Neuronal stem cell (in vitro differentiated cells): ENCODE data around the gene MN1.

Source experiments
- DNase-seq: peaks from one replicate; pipeline ENCODE4 v3.0.0-alpha.2; 2013; ENCODE audit warnings: low spot score
- H2AFZ ChIP-seq: one replicate; pipeline ENCODE4 v1.6.1; 2013; ENCODE audit warnings: mild to moderate bottlenecking, low read length, inconsistent platforms
- H2AK5ac ChIP-seq: 2 replicates; pipeline ENCODE4 v1.6.1; 2013; ENCODE audit warnings: low read depth, mild to moderate bottlenecking, inconsistent platforms, low read length, moderate library complexity, mixed read lengths
- H2BK120ac ChIP-seq: 2 replicates; pipeline ENCODE4 v1.6.1; 2013; ENCODE audit warnings: low read depth, mild to moderate bottlenecking, inconsistent platforms, low read length, moderate library complexity, mixed read lengths
- H2BK12ac ChIP-seq: one replicate; pipeline ENCODE4 v1.6.1; 2013; ENCODE audit warnings: low read length, inconsistent platforms
- H2BK15ac ChIP-seq: 2 replicates; pipeline ENCODE4 v1.6.1; 2013; ENCODE audit warnings: mild to moderate bottlenecking, low read length, inconsistent platforms, mixed read lengths
- H2BK5ac ChIP-seq: one replicate; pipeline ENCODE4 v1.6.1; 2013; ENCODE audit warnings: inconsistent platforms, mild to moderate bottlenecking, low read length, moderate library complexity
- H3K14ac ChIP-seq: one replicate; pipeline ENCODE4 v1.6.1; 2013; ENCODE audit warnings: low read length, inconsistent platforms
- H3K18ac ChIP-seq: 2 replicates; pipeline ENCODE4 v1.6.1; 2013; ENCODE audit warnings: low read length, inconsistent platforms
- H3K23ac ChIP-seq: 2 replicates; pipeline ENCODE4 v1.6.1; 2013; ENCODE audit warnings: low read depth, mild to moderate bottlenecking, mixed read lengths, low read length, inconsistent platforms; ENCODE audit not compliant: poor library complexity
- H3K27ac ChIP-seq: replicated peaks from 3 replicates; pipeline ENCODE4 v1.5.1; 2013; ENCODE audit warnings: low read length, inconsistent platforms
- H3K27me3 ChIP-seq, 3 experiments: 2 replicates each; pipeline ENCODE4 v1.6.1; 2013; ENCODE audit warnings: low read length in 3 of 3, mild to moderate bottlenecking in 2 of 3, inconsistent platforms in 1 of 3, low read depth in 1 of 3, mixed read lengths in 1 of 3, moderate library complexity in 1 of 3; ENCODE audit not compliant: control insufficient read depth in 3 of 3, insufficient read depth in 3 of 3
- H3K36me3 ChIP-seq, 2 donors: replicated peaks in 1 of 2; 2 replicates each; pipeline ENCODE4 v1.6.1; 2013; ENCODE audit warnings: low read length in 2 of 2; ENCODE audit not compliant: control insufficient read depth in 2 of 2, insufficient read depth in 2 of 2
- H3K4ac ChIP-seq: 2 replicates; pipeline ENCODE4 v1.6.1; 2013; ENCODE audit warnings: inconsistent platforms, mild to moderate bottlenecking, low read length, moderate library complexity
- H3K4me1 ChIP-seq, 2 donors: 1 replicate in 1 of 2; 2 replicates in 1 of 2; pipeline ENCODE4 v1.6.1; 2013; ENCODE audit warnings: low read length in 2 of 2, low read depth in 1 of 2; ENCODE audit not compliant: control insufficient read depth in 2 of 2, insufficient read depth in 1 of 2
- H3K4me2 ChIP-seq: one replicate; pipeline ENCODE4 v1.6.1; 2013; ENCODE audit warnings: mild to moderate bottlenecking, low read length, inconsistent platforms; ENCODE audit not compliant: insufficient read depth, poor library complexity, severe bottlenecking
- H3K4me3 ChIP-seq, 2 donors: 2 replicates each; pipeline ENCODE4 v1.5.1; 2013; ENCODE audit warnings: low read length in 2 of 2, mild to moderate bottlenecking in 2 of 2, inconsistent platforms in 1 of 2, moderate library complexity in 1 of 2
- H3K79me1 ChIP-seq: one replicate; pipeline ENCODE4 v1.6.1; 2013; ENCODE audit warnings: low read depth, mild to moderate bottlenecking, inconsistent platforms, low read length, moderate library complexity
- H3K9ac ChIP-seq: one replicate; pipeline ENCODE4 v1.6.1; 2013; ENCODE audit warnings: mild to moderate bottlenecking, low read depth, low read length, inconsistent platforms; ENCODE audit not compliant: poor library complexity
- H3K9me3 ChIP-seq, 2 donors: replicated peaks in 1 of 2; 2 replicates each; pipeline versions ENCODE3 to v1.6.1; 2013; ENCODE audit warnings: low read length in 2 of 2, mild to moderate bottlenecking in 2 of 2, inconsistent platforms in 1 of 2, low read depth in 1 of 2, mixed read lengths in 1 of 2, moderate library complexity in 1 of 2; ENCODE audit not compliant: control insufficient read depth in 2 of 2, insufficient read depth in 1 of 2
- H4K8ac ChIP-seq: one replicate; pipeline ENCODE4 v1.6.1; 2013; ENCODE audit warnings: low read depth, mild to moderate bottlenecking, inconsistent platforms, low read length, moderate library complexity
- H4K91ac ChIP-seq: one replicate; pipeline ENCODE4 v1.6.1; 2013; ENCODE audit warnings: low read length, low read depth, mild to moderate bottlenecking, inconsistent platforms; ENCODE audit not compliant: poor library complexity
- WGBS, 2 donors: extraction: QIAGEN DNeasy Blood & Tissue Kit; methylation state at CpG; one replicate each; pipeline ENCODE4 v1.1.7; 2013; ENCODE audit warnings: missing lambda C conversion rate in 2 of 2, mixed read lengths in 1 of 2; ENCODE audit not compliant: insufficient read length in 2 of 2, insufficient replicate concordance in 1 of 2; ENCODE audit errors: extremely low coverage in 2 of 2; 5-methylcytosine and 5-hydroxymethylcytosine counted together

MN1 gene

DNA sequence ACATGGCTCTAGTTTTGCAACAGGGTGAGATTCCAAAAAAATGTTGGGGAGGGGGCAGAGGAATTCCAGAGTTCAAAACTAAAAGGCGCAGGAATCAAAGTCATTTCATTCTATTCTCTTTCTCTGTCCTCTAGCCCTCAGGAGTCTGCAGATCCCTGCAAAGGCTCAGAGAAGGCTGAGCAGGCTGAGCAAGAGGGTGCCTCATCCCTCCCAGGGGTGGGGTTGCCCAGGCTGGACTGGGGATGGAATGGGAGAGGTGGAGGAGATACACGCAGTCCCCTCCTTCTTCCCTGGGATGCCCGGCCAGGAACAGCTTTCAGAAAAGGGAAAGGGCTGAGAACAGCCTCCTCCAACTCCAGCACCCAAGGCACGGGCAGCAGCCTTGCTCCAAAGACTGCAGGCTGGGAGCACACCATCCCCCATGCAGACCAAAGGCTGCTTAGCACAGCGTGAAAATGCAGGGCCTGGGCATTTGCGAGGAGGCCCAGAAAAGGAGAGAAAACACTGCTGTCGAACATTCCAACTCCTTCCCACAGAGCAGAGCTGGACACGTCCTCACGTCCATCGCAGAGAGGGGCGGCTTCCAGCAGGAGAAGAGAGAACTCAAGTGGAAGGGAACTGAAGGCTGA lies 51.8 kb downstream of the MN1 start:
- Histone ChIP-seq H3K4me2 (peak overlapping the region; percentile 29), H3K4ac (no peak overlapping the region), H2BK15ac (no peak overlapping the region), H3K36me3 (peaks cover 3 to 83% of the 10 kb centered on the region in 2 donors), H3K79me1 (peaks cover 7% of the 10 kb centered on the region), H3K4me1 (peaks cover 16 to 30% of the 10 kb centered on the region in 2 donors), H3K18ac (peak overlapping the region; percentile 78), H3K4me3 (no peak overlapping the region), H2BK120ac (no peak overlapping the region), H3K9ac (no peak overlapping the region), H4K8ac (no peak overlapping the region), H3K14ac (no peak overlapping the region), H2BK12ac (no peak overlapping the region), H2BK5ac (no peak overlapping the region), H3K23ac (no peak overlapping the region), H3K9me3 (no peaks in the 10 kb centered on the region), H2AFZ (no peak overlapping the region), H2AK5ac (no peak overlapping the region), H3K27ac (peak overlapping the region; percentile 53), H4K91ac (no peak overlapping the region), H3K27me3 (no peaks in the 10 kb centered on the region)
- no CpG with 5 or more reads among the region's 11 CpGs for WGBS, 2 donors
- DNase-seq = no peak

DNA sequence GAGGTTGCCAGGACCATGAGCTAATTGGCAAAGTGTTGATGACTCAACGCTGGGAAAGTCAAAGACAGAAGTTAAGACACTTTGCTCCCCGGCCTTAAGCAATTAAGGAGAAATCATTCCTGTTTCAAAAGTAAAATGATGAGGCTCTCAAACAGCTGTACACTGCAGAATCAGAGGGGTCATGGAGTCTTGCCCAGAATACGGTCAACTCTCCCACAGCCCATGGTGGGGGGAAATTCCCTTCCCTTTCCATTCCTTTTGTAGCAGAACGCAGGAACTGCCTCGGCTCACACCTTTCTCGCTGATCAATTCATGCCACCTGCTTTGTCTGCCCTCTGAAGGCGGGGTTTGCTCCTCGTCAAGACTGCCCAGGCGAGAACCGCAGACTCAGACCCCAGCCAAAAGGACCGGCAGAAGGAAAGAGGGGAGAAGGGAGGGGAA lies 52.8 kb downstream of the MN1 start:
- no peak overlapping the region for H3K4me2 ChIP-seq
- peak overlapping the region; percentile 53 for H3K27ac ChIP-seq
- H3K79me1 ChIP-seq = peaks cover 7% of the 10 kb centered on the region
- H3K36me3 ChIP-seq = peaks cover 3 to 73% of the 10 kb centered on the region in 2 donors
- no peak overlapping the region for H2BK15ac ChIP-seq
- no peaks in the 10 kb centered on the region for H3K27me3 ChIP-seq
- H2AFZ ChIP-seq = no peak overlapping the region
- no peak overlapping the region for H2BK5ac ChIP-seq
- no peak overlapping the region for H3K18ac ChIP-seq
- H2BK120ac ChIP-seq = no peak overlapping the region
- no peaks in the 10 kb centered on the region for H3K9me3 ChIP-seq
- no peak overlapping the region for H3K23ac ChIP-seq
- H4K91ac ChIP-seq = no peak overlapping the region
- H4K8ac ChIP-seq = no peak overlapping the region
- H3K14ac ChIP-seq = no peak overlapping the region
- no CpG with 5 or more reads among the region's 11 CpGs for WGBS, 2 donors
- DNase-seq = peak; percentile 31
- no peak overlapping the region for H3K4ac ChIP-seq
- no peak overlapping the region for H2AK5ac ChIP-seq
- H2BK12ac ChIP-seq = no peak overlapping the region
- no peak overlapping the region for H3K4me3 ChIP-seq
- H3K4me1 ChIP-seq = peaks cover 16 to 30% of the 10 kb centered on the region in 2 donors
- no peak overlapping the region for H3K9ac ChIP-seq

DNA sequence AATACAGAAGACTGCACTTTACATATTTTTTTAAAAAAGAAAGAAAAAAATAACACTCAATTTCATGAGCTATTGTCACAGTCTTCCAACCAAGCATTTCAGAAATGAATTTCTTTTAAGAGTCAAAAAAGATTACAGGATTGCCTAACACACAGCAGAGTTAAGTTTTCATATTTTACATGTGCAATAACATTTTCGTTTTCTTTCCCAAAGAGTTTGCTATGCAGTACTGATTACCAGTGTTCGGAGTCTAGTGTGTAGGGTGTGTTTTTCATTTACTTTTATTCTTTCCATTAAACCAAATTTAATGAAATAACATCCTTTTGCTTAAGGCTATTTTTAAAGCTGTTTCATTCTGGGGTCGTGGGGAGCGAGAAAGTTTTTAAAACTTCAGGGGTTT lies 53.2 kb downstream of the MN1 start:
- Histone ChIP-seq H2BK15ac (no peak overlapping the region), H3K4me1 (peaks cover 16 to 30% of the 10 kb centered on the region in 2 donors), H3K18ac (no peak overlapping the region), H3K27ac (no peak overlapping the region), H3K14ac (no peak overlapping the region), H4K8ac (no peak overlapping the region), H2BK120ac (no peak overlapping the region), H3K27me3 (no peaks in the 10 kb centered on the region), H4K91ac (no peak overlapping the region), H3K4me3 (no peak overlapping the region), H3K4ac (no peak overlapping the region), H3K36me3 (peaks cover 3 to 69% of the 10 kb centered on the region in 2 donors), H2BK12ac (no peak overlapping the region), H3K9ac (no peak overlapping the region), H2BK5ac (no peak overlapping the region), H2AFZ (no peak overlapping the region), H3K4me2 (no peak overlapping the region), H3K79me1 (peaks cover 7% of the 10 kb centered on the region), H3K9me3 (no peaks in the 10 kb centered on the region), H3K23ac (no peak overlapping the region), H2AK5ac (no peak overlapping the region)
- no peak for DNase-seq
- WGBS, 2 donors = no CpG with 5 or more reads among the region's 4 CpGs

DNA sequence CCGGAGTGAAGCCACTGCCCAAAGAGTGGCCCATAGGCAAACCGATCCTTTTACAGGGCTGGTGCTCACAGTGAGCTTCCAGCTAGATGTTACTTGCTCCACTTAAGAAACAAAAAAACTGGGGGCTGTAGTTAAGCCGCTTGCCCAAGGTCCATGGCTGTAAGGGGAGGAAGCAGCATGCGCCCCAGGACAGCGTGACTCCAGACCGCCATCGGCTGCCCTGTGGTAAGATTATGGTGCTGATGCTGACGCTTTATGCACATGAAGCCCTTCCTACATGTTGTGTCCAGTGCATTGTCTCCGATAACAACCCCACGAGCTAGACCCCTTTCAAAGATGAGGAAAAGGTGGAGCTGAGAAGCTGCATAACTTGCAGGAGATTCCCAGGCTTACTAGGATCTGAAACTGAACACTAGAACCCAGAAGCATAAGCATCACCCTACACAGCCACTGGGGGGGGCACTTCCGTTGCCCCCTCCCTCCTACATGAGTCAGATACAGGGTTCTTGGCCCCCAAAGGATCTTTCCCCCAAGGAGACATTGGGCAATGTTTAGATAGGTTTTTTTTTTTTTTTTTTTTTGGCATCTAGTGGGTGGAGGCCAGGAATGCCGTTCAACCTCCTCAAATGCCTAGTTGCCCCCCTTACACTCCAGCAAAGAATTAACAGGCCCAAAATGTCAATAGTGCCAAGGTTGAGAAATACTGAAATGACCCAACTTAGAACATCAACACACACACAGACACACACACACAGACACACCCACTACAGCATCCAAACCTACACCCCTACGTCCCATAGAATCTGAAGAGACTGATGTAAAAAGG lies 53.9 kb downstream of the MN1 start:
- WGBS, 2 donors = no CpG with 5 or more reads among the region's 13 CpGs
- DNase-seq = no peak
- H2AK5ac ChIP-seq = no peak overlapping the region

More for the DNA sequence above, 53.9 kb downstream of the MN1 start:
- Histone ChIP-seq H3K27me3 (no peaks in the 10 kb centered on the region), H3K36me3 (peaks cover 3 to 62% of the 10 kb centered on the region in 2 donors), H2BK5ac (no peak overlapping the region), H3K4me1 (peaks cover 16 to 27% of the 10 kb centered on the region in 2 donors), H3K79me1 (peaks cover 2% of the 10 kb centered on the region), H3K14ac (no peak overlapping the region), H3K9ac (no peak overlapping the region), H2BK15ac (no peak overlapping the region), H3K4me2 (no peak overlapping the region), H2BK12ac (no peak overlapping the region), H4K8ac (no peak overlapping the region), H4K91ac (no peak overlapping the region), H3K4ac (no peak overlapping the region), H3K27ac (no peak overlapping the region), H3K9me3 (no peaks in the 10 kb centered on the region), H3K4me3 (no peak overlapping the region), H2AFZ (no peak overlapping the region), H3K23ac (no peak overlapping the region), H2BK120ac (no peak overlapping the region), H3K18ac (peak overlapping the region; percentile 55)
